Stimulated activated CD8-positive, alpha-beta memory T cell treated with anti-CD3 and anti-CD28 coated beads, Interleukin-2, amount 100 ng/mL, for 1 hour (primary cell): ENCODE data around the gene NCBP1.

Experiments
- DNase-seq, 2 donors: peaks; one replicate each; pipeline ENCODE4 v3.0.0-alpha.2; 2020; ENCODE audit warnings: low read depth in 2 of 2

NCBP1 gene

GRCh38 chr9:97714435-97714834 lies 80.8 kb downstream of the NCBP1 start:
- no peak for DNase-seq

DNA sequence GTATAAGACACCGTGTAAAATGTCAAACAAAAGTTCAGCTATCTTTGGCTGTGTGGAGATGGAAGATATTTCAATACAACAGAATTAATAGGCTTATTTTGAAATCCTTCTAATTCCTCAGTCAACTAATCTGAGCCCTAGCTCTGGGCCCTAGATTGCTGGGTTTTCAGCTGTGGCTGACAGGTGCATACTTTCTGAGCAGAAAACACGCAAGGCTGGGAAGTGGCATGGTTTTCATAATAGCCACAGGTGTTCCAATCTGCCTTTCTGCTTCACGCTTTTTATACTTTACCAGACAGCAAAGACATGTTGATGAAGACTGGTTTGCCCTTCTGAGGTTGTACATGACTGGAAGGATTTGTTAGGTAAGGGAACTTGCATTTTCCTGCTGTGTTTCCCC lies 84.2 kb downstream of the NCBP1 start:
- no peak for DNase-seq

DNA sequence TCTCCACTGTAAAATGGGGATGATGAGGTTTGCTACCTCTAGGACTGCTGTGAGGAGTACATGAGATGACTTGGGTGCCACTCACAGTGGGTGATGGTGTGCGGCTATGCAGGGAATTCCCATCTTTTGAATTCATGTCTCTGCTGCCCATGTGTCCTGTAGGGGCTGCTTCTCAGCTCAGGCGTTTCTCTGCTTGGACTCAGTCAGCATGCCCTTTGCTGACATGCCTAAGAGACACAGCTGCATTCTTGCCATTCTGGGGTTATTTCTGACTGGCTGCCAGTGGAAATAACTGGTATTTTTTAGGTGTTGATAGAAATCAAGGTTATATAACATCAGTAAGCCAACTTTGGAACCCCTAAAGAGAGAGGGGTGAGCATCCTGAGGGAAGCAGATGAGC lies 87.8 kb downstream of the NCBP1 start:
- no peak for DNase-seq

- DNase-seq = no peak
Measured at GRCh38 chr9:97722331-97722730, 88.7 kb downstream of the NCBP1 start.
